HK-2 (cell line): ENCODE measurements around the gene PDE1C.
"Not testable (repeated sequence)": the region's sequence is repeated elsewhere in the genome, so short reads cannot be mapped to it uniquely, and the experiment has no call there.

Source experiments
- DNase-seq: peaks from one replicate; pipeline ENCODE4 v3.0.0-alpha.2; 2018; ENCODE audit not compliant: unreplicated experiment

The PDE1C gene

GRCh38 chr7:32070406-32071360 lies at the start of gene PDE1C:
PDE1C (minus strand) TSS chr7:32070407.
- DNase-seq: no peak

- no peak for DNase-seq
These were observed 49.6 kb upstream of the PDE1C start for GRCh38 chr7:32119790-32120196.

- no peak for DNase-seq
These were observed 47.6 kb upstream of the PDE1C start for GRCh38 chr7:32117837-32118236.

- DNase-seq: no peak
These were observed 46.2 kb upstream of the PDE1C start for GRCh38 chr7:32116436-32116835.

- no peak for DNase-seq
These were observed 45.6 kb upstream of the PDE1C start for GRCh38 chr7:32115831-32116230.

GRCh38 chr7:32108651-32109050 lies 38.4 kb upstream of the PDE1C start:
- DNase-seq: no peak

- no peak for DNase-seq
These were observed 34.6 kb upstream of the PDE1C start for GRCh38 chr7:32104766-32105165.

- no peak for DNase-seq
These were observed 33.2 kb upstream of the PDE1C start for GRCh38 chr7:32103361-32103760.

- no peak for DNase-seq
These were observed 32.2 kb upstream of the PDE1C start for GRCh38 chr7:32102432-32102873.

GRCh38 chr7:32100407-32100907 lies 30.2 kb upstream of the PDE1C start:
- DNase-seq: no peak

- no peak for DNase-seq
These were observed 24.3 kb upstream of the PDE1C start for GRCh38 chr7:32094516-32094915.

- DNase-seq: no peak
These were observed 23.5 kb upstream of the PDE1C start for GRCh38 chr7:32093415-32094408.

- DNase-seq: no peak
These were observed 22.1 kb upstream of the PDE1C start for GRCh38 chr7:32092346-32092745.

GRCh38 chr7:32091608-32092210 lies 21.5 kb upstream of the PDE1C start:
- no peak for DNase-seq

- no peak for DNase-seq
These were observed 19.5 kb upstream of the PDE1C start for GRCh38 chr7:32089678-32090077.

- DNase-seq: no peak
These were observed 19.0 kb upstream of the PDE1C start for GRCh38 chr7:32089256-32089655.

- no peak for DNase-seq
These were observed 18.3 kb upstream of the PDE1C start for GRCh38 chr7:32088451-32088881.

GRCh38 chr7:32079510-32079909 lies 9.3 kb upstream of the PDE1C start:
- DNase-seq: no peak

GRCh38 chr7:32078824-32079223 lies 8.6 kb upstream of the PDE1C start:
- DNase-seq: no peak

- DNase-seq: no peak
These were observed 7.6 kb upstream of the PDE1C start for GRCh38 chr7:32077806-32078205.

- not testable (repeated sequence) for DNase-seq
These were observed 6.6 kb upstream of the PDE1C start for GRCh38 chr7:32076802-32077201.

GRCh38 chr7:32075612-32076011 lies 5.4 kb upstream of the PDE1C start:
- DNase-seq: no peak
